Neural progenitor cell (in vitro differentiated cells): ENCODE results near the gene CYCS. TPM values are rescaled to one million over a fixed set of nuclear protein-coding genes. Genes with fewer than 3 reads are reported as not detected.

ENCODE experiments used
- DNase-seq: peaks from one replicate; pipeline ENCODE4 v3.0.0-alpha.2; 2016; ENCODE audit warnings: low spot score
- H2AFZ ChIP-seq: fragments of 200-600 bp; sonication (generic); replicated peaks from 2 replicates; pipeline ENCODE4 v1.6.1; 2016; ENCODE audit warnings: antibody characterized with exemption
- H3F3A ChIP-seq: fragments of 200-600 bp; sonication (generic); 2 replicates; pipeline ENCODE4 v1.6.1; 2016; ENCODE audit warnings: antibody characterized with exemption, low read depth
- H3K27ac ChIP-seq: fragments of 200-600 bp; sonication (generic); 2 replicates; pipeline ENCODE4 v1.5.1; 2016; ENCODE audit warnings: mild to moderate bottlenecking
- H3K27me3 ChIP-seq: fragments of 200-600 bp; sonication (generic); 2 replicates; pipeline ENCODE4 v1.6.1; 2016; ENCODE audit warnings: mild to moderate bottlenecking, moderate library complexity
- H3K36me3 ChIP-seq: fragments of 200-600 bp; sonication (generic); 2 replicates; pipeline ENCODE4 v1.5.1; 2016
- H3K4me1 ChIP-seq: fragments of 200-600 bp; sonication (generic); 2 replicates; pipeline ENCODE4 v1.6.1; 2016; ENCODE audit warnings: mixed run types
- H3K4me2 ChIP-seq: fragments of 200-600 bp; sonication (generic); 2 replicates; pipeline ENCODE4 v1.6.1; 2016
- H3K4me3 ChIP-seq: fragments of 200-600 bp; sonication (generic); 2 replicates; pipeline ENCODE4 v1.5.1; 2016
- H3K79me2 ChIP-seq: fragments of 200-600 bp; sonication (generic); 2 replicates; pipeline ENCODE4 v1.6.1; 2016; ENCODE audit warnings: low read depth
- H3K9ac ChIP-seq: fragments of 200-600 bp; sonication (generic); 2 replicates; pipeline ENCODE4 v1.6.1; 2016
- H3K9me3 ChIP-seq: fragments of 200-600 bp; sonication (generic); 2 replicates; pipeline ENCODE4 v1.5.1; 2016; ENCODE audit warnings: low read depth
- H4K20me1 ChIP-seq: fragments of 200-600 bp; sonication (generic); 2 replicates; pipeline ENCODE4 v1.6.1; 2016; ENCODE audit warnings: low read depth
- H3K27ac Mint-ChIP-seq: 3 replicates; pipeline ENCODE4 v1.8.0; 2021; ENCODE audit warnings: mixed read lengths
- H3K27me3 Mint-ChIP-seq: 2 replicates; pipeline ENCODE4 v1.8.0; 2022; ENCODE audit warnings: low read depth, mild to moderate bottlenecking, inconsistent platforms, moderate library complexity, mixed read lengths; ENCODE audit not compliant: insufficient read depth
- H3K36me3 Mint-ChIP-seq: 3 replicates; pipeline ENCODE4 v1.8.0; 2021; ENCODE audit warnings: mixed read lengths
- H3K4me1 Mint-ChIP-seq: 3 replicates; pipeline ENCODE4 v1.8.0; 2021; ENCODE audit warnings: mixed read lengths
- H3K4me3 Mint-ChIP-seq: 3 replicates; pipeline ENCODE4 v1.8.0; 2021; ENCODE audit warnings: mild to moderate bottlenecking, moderate library complexity, mixed read lengths
- H3K9me3 Mint-ChIP-seq: 3 replicates; pipeline ENCODE4 v1.8.0; 2020; ENCODE audit warnings: mixed read lengths
- EZH2 ChIP-seq: fragments of 200-600 bp; sonication (generic); IDR thresholded peaks from 2 replicates; pipeline ENCODE4 v1.6.1; 2017; ENCODE audit warnings: antibody characterized with exemption, mild to moderate bottlenecking, moderate library complexity
- EZH2phosphoT487 ChIP-seq: fragments of 200-600 bp; sonication (generic); IDR thresholded peaks from 2 replicates; pipeline ENCODE4 v1.6.1; 2017; ENCODE audit warnings: antibody characterized with exemption
- total RNA-seq: library from RNA; depleted of rRNA; stranded (reverse); fragments of >200 nt; gene quantifications from 2 replicates; pipeline ENCODE4 v1.2.3, GENCODE V29; 2015; ENCODE audit warnings: low replicate concordance
- TF ChIP-seq, protein P1 (sequence below): fragments of 200-600 bp; sonication (generic); IDR thresholded peaks from 2 replicates; pipeline ENCODE4 v1.5.1; 2017; ENCODE audit warnings: antibody characterized with exemption, mild to moderate bottlenecking

Gene CYCS
- total RNA-seq, 1 donor from 2014 or later, result 93.9 TPM

DNA sequence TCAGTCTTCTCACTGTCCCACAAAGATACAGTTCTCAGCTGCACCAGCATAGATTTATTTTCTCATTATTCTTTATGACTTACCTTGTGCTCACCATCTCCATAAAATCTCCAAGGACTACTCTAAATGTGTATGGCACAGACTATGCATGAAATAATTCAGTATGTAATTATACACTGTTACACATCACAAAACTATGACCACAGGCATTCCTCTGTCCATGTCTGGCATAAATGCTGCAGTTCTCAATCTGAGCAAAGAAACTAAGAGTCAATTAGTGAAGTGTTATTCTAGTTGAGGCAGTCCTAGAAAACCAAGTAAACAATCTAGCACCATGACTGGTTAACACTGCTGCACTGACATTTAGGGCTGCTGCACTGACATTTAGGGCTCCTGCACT, 2.7 kb downstream of the CYCS start:
- peaks cover 13% of the 10 kb centered on the region for H3F3A ChIP-seq
- TF ChIP-seq, protein P1, sequence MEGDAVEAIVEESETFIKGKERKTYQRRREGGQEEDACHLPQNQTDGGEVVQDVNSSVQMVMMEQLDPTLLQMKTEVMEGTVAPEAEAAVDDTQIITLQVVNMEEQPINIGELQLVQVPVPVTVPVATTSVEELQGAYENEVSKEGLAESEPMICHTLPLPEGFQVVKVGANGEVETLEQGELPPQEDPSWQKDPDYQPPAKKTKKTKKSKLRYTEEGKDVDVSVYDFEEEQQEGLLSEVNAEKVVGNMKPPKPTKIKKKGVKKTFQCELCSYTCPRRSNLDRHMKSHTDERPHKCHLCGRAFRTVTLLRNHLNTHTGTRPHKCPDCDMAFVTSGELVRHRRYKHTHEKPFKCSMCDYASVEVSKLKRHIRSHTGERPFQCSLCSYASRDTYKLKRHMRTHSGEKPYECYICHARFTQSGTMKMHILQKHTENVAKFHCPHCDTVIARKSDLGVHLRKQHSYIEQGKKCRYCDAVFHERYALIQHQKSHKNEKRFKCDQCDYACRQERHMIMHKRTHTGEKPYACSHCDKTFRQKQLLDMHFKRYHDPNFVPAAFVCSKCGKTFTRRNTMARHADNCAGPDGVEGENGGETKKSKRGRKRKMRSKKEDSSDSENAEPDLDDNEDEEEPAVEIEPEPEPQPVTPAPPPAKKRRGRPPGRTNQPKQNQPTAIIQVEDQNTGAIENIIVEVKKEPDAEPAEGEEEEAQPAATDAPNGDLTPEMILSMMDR, result no peak
- no peak for TF ChIP-seq EZH2
- no peak for TF ChIP-seq EZH2phosphoT487
- H3K27me3 ChIP-seq, result no peaks in the 10 kb centered on the region
- H3K4me1 ChIP-seq, result no peaks in the 10 kb centered on the region
- H2AFZ ChIP-seq, result no peak overlapping the region
- no peaks in the 10 kb centered on the region for H3K9me3 ChIP-seq
- peaks cover 35% of the 10 kb centered on the region for H3K79me2 ChIP-seq
- H3K27ac ChIP-seq, result no peak overlapping the region
- Mint-ChIP-seq H3K27ac (no peak overlapping the region), H3K27me3 (peaks cover 4% of the 10 kb centered on the region), H3K9me3 (peaks cover 2% of the 10 kb centered on the region), H3K4me1 (peaks cover 15% of the 10 kb centered on the region), H3K4me3 (no peak overlapping the region), H3K36me3 (peaks cover 19% of the 10 kb centered on the region)
- H4K20me1 ChIP-seq, result no peaks in the 10 kb centered on the region
- no peak overlapping the region for H3K4me2 ChIP-seq
- H3K36me3 ChIP-seq, result peaks cover 11% of the 10 kb centered on the region
- H3K9ac ChIP-seq, result no peak overlapping the region
- no peak for DNase-seq
- no peak overlapping the region for H3K4me3 ChIP-seq

DNA sequence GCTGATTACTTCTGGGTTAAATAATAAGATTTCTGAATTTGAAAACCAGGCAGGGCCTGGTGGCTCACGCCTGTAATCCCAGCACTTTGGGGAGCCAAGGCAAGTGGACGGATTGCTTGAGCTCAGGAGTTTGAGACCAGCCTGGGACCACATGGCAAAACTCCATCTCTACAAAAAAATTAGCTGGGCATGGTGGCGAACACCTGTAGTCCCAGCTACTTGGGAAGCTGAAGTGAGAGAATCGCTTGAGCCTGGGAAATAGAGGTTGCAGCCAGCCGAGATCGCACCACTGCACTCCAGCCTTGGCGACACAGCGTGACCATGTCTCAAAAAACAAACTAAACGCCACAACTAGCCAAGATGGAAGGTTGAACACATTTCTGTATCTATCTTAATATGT, 3.5 kb downstream of the CYCS start:
- H3K79me2 ChIP-seq, result peaks cover 35% of the 10 kb centered on the region
- H3K36me3 ChIP-seq, result peaks cover 11% of the 10 kb centered on the region
- no peak overlapping the region for H3K27ac ChIP-seq
- H3K27me3 Mint-ChIP-seq, result peaks cover 4% of the 10 kb centered on the region
- no peak overlapping the region for H3K4me2 ChIP-seq
- DNase-seq, result no peak
- H3K9ac ChIP-seq, result no peak overlapping the region
- H4K20me1 ChIP-seq, result no peaks in the 10 kb centered on the region
- H3K36me3 Mint-ChIP-seq, result peaks cover 19% of the 10 kb centered on the region
- H3K4me3 Mint-ChIP-seq, result no peak overlapping the region
- H3K9me3 Mint-ChIP-seq, result peaks cover 2% of the 10 kb centered on the region
- no peak overlapping the region for H3K27ac Mint-ChIP-seq
- no peak for TF ChIP-seq EZH2
- TF ChIP-seq, protein P1, result no peak
- TF ChIP-seq EZH2phosphoT487, result no peak
- peaks cover 13% of the 10 kb centered on the region for H3F3A ChIP-seq
- H2AFZ ChIP-seq, result no peak overlapping the region
- no peak overlapping the region for H3K4me3 ChIP-seq
- no peaks in the 10 kb centered on the region for H3K27me3 ChIP-seq
- H3K9me3 ChIP-seq, result no peaks in the 10 kb centered on the region
- no peaks in the 10 kb centered on the region for H3K4me1 ChIP-seq
- H3K4me1 Mint-ChIP-seq, result peaks cover 15% of the 10 kb centered on the region

DNA sequence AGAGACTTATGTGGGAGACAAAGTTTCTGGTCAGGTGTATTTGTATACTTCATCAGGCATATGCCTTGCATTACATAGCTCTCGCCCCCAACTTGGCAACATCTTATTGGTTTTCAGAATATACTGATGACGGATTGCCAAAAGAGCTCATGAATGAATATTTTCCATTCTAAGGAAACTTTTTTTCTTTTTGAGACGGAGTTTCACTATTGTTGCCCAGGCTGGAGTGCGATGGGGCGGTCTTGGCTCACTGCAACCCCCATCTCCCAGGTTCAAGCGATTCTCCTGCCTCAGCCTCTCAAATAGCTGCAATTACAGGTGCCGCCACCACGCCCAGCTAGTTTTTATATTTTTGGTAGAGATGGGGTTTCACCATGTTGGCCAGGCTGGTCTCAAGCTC, 6.0 kb downstream of the CYCS start:
- DNase-seq, result no peak
- Histone ChIP-seq H2AFZ (no peak overlapping the region), H3K9ac (no peak overlapping the region), H3K4me2 (no peak overlapping the region), H3K9me3 (no peaks in the 10 kb centered on the region), H4K20me1 (no peaks in the 10 kb centered on the region), H3K4me3 (no peak overlapping the region), H3K27me3 (no peaks in the 10 kb centered on the region), H3K4me1 (no peaks in the 10 kb centered on the region), H3K27ac (no peak overlapping the region), H3K79me2 (peaks cover 25% of the 10 kb centered on the region), H3F3A (peaks cover 7% of the 10 kb centered on the region), H3K36me3 (peaks cover 11% of the 10 kb centered on the region)
- TF ChIP-seq, protein P1, result no peak
- TF ChIP-seq EZH2 (no peak), EZH2phosphoT487 (no peak)
- peaks cover 7% of the 10 kb centered on the region for H3K4me1 Mint-ChIP-seq
- no peaks in the 10 kb centered on the region for H3K9me3 Mint-ChIP-seq
- H3K36me3 Mint-ChIP-seq, result peaks cover 16% of the 10 kb centered on the region
- no peak overlapping the region for H3K27ac Mint-ChIP-seq
- no peak overlapping the region for H3K4me3 Mint-ChIP-seq
- no peaks in the 10 kb centered on the region for H3K27me3 Mint-ChIP-seq
